Measurements from ENCODE around the gene PLEKHM2.

PLEKHM2 gene

GRCh38 chr1:15739745-15740144 is 55.6 kb downstream of the PLEKHM2 start:
- Histone ChIP-seq H3K36me3 (replicated peaks in 1 of 2; ENCODE audit: control insufficient read depth in 2 of 2, insufficient read depth in 2 of 2, low read length in 2 of 2) (peaks cover 0 to 7% of the 10 kb centered on the region in 2 donors), H3K27me3 (ENCODE audit: control insufficient read depth in 3 of 3, insufficient read depth in 3 of 3, low read depth in 1 of 3, low read length in 3 of 3) (peaks cover 0 to 6% (median 0%) of the 10 kb centered on the region in 3 experiments), H4K8ac (ENCODE audit: low read depth, low read length) (no peak overlapping the region), H2BK120ac (ENCODE audit: low read depth, low read length) (no peak overlapping the region), H2BK15ac (ENCODE audit: low read length) (no peak overlapping the region), H4K91ac (ENCODE audit: low read depth, low read length, poor library complexity) (no peak overlapping the region), H3K4me3 (ENCODE audit: low read length in 2 of 2) (no peak overlapping the region), H3K4me2 (ENCODE audit: insufficient read depth, low read length, poor library complexity, severe bottlenecking) (no peak overlapping the region), H3K4me1 (ENCODE audit: control insufficient read depth in 2 of 2, insufficient read depth in 1 of 2, low read depth in 1 of 2, low read length in 2 of 2) (peaks cover 2 to 11% of the 10 kb centered on the region in 2 donors), H2AFZ (ENCODE audit: low read length) (no peak overlapping the region), H2BK12ac (ENCODE audit: low read length) (no peak overlapping the region), H3K27ac (replicated peaks; ENCODE audit: low read length) (no peak overlapping the region), H2BK5ac (ENCODE audit: low read length) (no peak overlapping the region), H2AK5ac (ENCODE audit: low read depth, low read length) (no peak overlapping the region), H3K23ac (ENCODE audit: low read depth, low read length, poor library complexity) (no peak overlapping the region), H3K4ac (ENCODE audit: low read length) (no peak overlapping the region), H3K9me3 (replicated peaks in 1 of 2; ENCODE audit: control insufficient read depth in 2 of 2, insufficient read depth in 1 of 2, low read depth in 1 of 2, low read length in 2 of 2) (no peaks in the 10 kb centered on the region), H3K18ac (ENCODE audit: low read length) (no peak overlapping the region), H3K14ac (ENCODE audit: low read length) (no peak overlapping the region), H3K79me1 (ENCODE audit: low read depth, low read length) (peaks cover 6% of the 10 kb centered on the region), H3K9ac (ENCODE audit: low read depth, low read length, poor library complexity) (no peak overlapping the region)
- no CpG with 5 or more reads among the region's 7 CpGs for WGBS, 2 donors (ENCODE audit: extremely low coverage in 2 of 2, insufficient read length in 2 of 2, insufficient replicate concordance in 1 of 2)
- DNase-seq (ENCODE audit: low spot score) = no peak

- no CpG with 5 or more reads among the region's 27 CpGs for WGBS, 2 donors (ENCODE audit: extremely low coverage in 2 of 2, insufficient read length in 2 of 2, insufficient replicate concordance in 1 of 2)
- Histone ChIP-seq H2BK5ac (ENCODE audit: low read length) (peak overlapping the region; percentile 75), H3K9ac (ENCODE audit: low read depth, low read length, poor library complexity) (peak overlapping the region; percentile 9), H3K36me3 (replicated peaks in 1 of 2; ENCODE audit: control insufficient read depth in 2 of 2, insufficient read depth in 2 of 2, low read length in 2 of 2) (no peaks in the 10 kb centered on the region), H3K79me1 (ENCODE audit: low read depth, low read length) (peaks cover 4% of the 10 kb centered on the region), H2AK5ac (ENCODE audit: low read depth, low read length) (peak overlapping the region; percentile 47), H3K4me2 (ENCODE audit: insufficient read depth, low read length, poor library complexity, severe bottlenecking) (no peak overlapping the region), H4K91ac (ENCODE audit: low read depth, low read length, poor library complexity) (no peak overlapping the region), H4K8ac (ENCODE audit: low read depth, low read length) (no peak overlapping the region), H3K4me3 (ENCODE audit: low read length in 2 of 2) (no peak overlapping the region), H2BK120ac (ENCODE audit: low read depth, low read length) (no peak overlapping the region), H3K14ac (ENCODE audit: low read length) (peak overlapping the region; percentile 56), H2BK15ac (ENCODE audit: low read length) (peak overlapping the region; percentile 49), H3K9me3 (replicated peaks in 1 of 2; ENCODE audit: control insufficient read depth in 2 of 2, insufficient read depth in 1 of 2, low read depth in 1 of 2, low read length in 2 of 2) (no peaks in the 10 kb centered on the region), H3K18ac (ENCODE audit: low read length) (peak overlapping the region; percentile 92), H2AFZ (ENCODE audit: low read length) (peak overlapping the region; percentile 80), H3K4me1 (ENCODE audit: control insufficient read depth in 2 of 2, insufficient read depth in 1 of 2, low read depth in 1 of 2, low read length in 2 of 2) (peaks cover 2 to 7% of the 10 kb centered on the region in 2 donors), H3K23ac (ENCODE audit: low read depth, low read length, poor library complexity) (peak overlapping the region; percentile 65), H3K27me3 (ENCODE audit: control insufficient read depth in 3 of 3, insufficient read depth in 3 of 3, low read depth in 1 of 3, low read length in 3 of 3) (peaks cover 0 to 8% (median 0%) of the 10 kb centered on the region in 3 experiments), H2BK12ac (ENCODE audit: low read length) (peak overlapping the region; percentile 84), H3K27ac (replicated peaks; ENCODE audit: low read length) (no peak overlapping the region), H3K4ac (ENCODE audit: low read length) (no peak overlapping the region)
- no peak for DNase-seq (ENCODE audit: low spot score)
Measured at GRCh38 chr1:15740924-15741850, 57.1 kb downstream of the PLEKHM2 start.

- H4K91ac ChIP-seq (ENCODE audit: low read depth, low read length, poor library complexity) = no peak within 1 kb of the TSS
- no peaks in the 10 kb centered on the region for H3K36me3 ChIP-seq (replicated peaks in 1 of 2; ENCODE audit: control insufficient read depth in 2 of 2, insufficient read depth in 2 of 2, low read length in 2 of 2)
- no CpG with 5 or more reads among the region's 14 CpGs for WGBS, 2 donors (ENCODE audit: extremely low coverage in 2 of 2, insufficient read length in 2 of 2, insufficient replicate concordance in 1 of 2)
- peak within 1 kb of the TSS; percentile 87 for H2BK5ac ChIP-seq (ENCODE audit: low read length)
- peak within 1 kb of the TSS; percentile 92 for H3K18ac ChIP-seq (ENCODE audit: low read length)
- no peaks in the 10 kb centered on the region for H3K9me3 ChIP-seq (replicated peaks in 1 of 2; ENCODE audit: control insufficient read depth in 2 of 2, insufficient read depth in 1 of 2, low read depth in 1 of 2, low read length in 2 of 2)
- peak within 1 kb of the TSS; percentile 37 for H3K4ac ChIP-seq (ENCODE audit: low read length)
- peak within 1 kb of the TSS; percentile 49 for H2BK15ac ChIP-seq (ENCODE audit: low read length)
- H3K14ac ChIP-seq (ENCODE audit: low read length) = peak within 1 kb of the TSS; percentile 56
- H3K9ac ChIP-seq (ENCODE audit: low read depth, low read length, poor library complexity) = no peak within 1 kb of the TSS
- peak within 1 kb of the TSS; percentile 95 for H2AK5ac ChIP-seq (ENCODE audit: low read depth, low read length)
- H3K27me3 ChIP-seq (ENCODE audit: control insufficient read depth in 3 of 3, insufficient read depth in 3 of 3, low read depth in 1 of 3, low read length in 3 of 3) = peaks cover 0 to 12% (median 0%) of the 10 kb centered on the region in 3 experiments
- peak within 1 kb of the TSS; percentile 25 for H3K4me2 ChIP-seq (ENCODE audit: insufficient read depth, low read length, poor library complexity, severe bottlenecking)
- H4K8ac ChIP-seq (ENCODE audit: low read depth, low read length) = no peak within 1 kb of the TSS
- peak within 1 kb of the TSS; percentile 65 for H3K23ac ChIP-seq (ENCODE audit: low read depth, low read length, poor library complexity)
- no peak within 1 kb of the TSS for H3K27ac ChIP-seq (replicated peaks; ENCODE audit: low read length)
- peak within 1 kb of the TSS; percentile 84 for H2BK12ac ChIP-seq (ENCODE audit: low read length)
- H3K79me1 ChIP-seq (ENCODE audit: low read depth, low read length) = peaks cover 2% of the 10 kb centered on the region
- H2AFZ ChIP-seq (ENCODE audit: low read length) = peak within 1 kb of the TSS; percentile 80
- peaks cover 2 to 6% of the 10 kb centered on the region in 2 donors for H3K4me1 ChIP-seq (ENCODE audit: control insufficient read depth in 2 of 2, insufficient read depth in 1 of 2, low read depth in 1 of 2, low read length in 2 of 2)
- no peak within 1 kb of the TSS for H2BK120ac ChIP-seq (ENCODE audit: low read depth, low read length)
- no peak for DNase-seq (ENCODE audit: low spot score)
- H3K4me3 ChIP-seq (ENCODE audit: low read length in 2 of 2) = no peak within 1 kb of the TSS
Measured at GRCh38 chr1:15742339-15742801, 58.2 kb downstream of the PLEKHM2 start, which contains the start of gene TMEM82. Gene TMEM82 (plus strand): TSS chr1:15742499. CDS start chr1:15742560, 61 bp downstream.

DNA sequence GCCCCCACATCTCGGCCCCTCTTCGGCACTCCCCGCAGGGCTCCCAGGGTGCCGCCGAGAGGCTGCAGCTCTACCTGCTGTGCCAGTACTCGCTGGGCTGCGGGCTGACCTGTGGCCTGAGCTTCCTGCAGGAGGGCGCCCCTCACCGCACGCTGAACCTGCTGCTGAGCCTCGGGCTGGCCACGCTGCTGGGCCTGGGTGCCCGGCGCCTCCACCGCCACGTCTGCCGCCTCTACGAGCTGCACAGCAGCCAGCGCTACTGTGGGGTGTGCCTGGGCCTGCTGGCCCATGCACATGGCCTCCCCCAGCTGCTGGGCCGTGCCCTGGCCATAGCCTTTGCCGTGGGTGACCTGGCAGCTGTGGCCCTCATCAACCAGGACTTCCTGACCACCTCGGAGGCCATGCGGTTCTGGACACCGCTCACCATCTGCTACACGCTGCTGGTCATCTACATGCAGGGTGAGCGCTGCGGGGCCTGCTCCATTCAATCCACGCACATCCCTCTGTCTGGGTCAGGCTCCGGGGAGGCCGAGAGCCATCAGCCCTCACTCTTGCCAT is 60.1 kb downstream of the PLEKHM2 start:
- no peak for DNase-seq (ENCODE audit: low spot score)
- no peak overlapping the region for H4K8ac ChIP-seq (ENCODE audit: low read depth, low read length)

More for the DNA sequence above, 60.1 kb downstream of the PLEKHM2 start:
- Histone ChIP-seq H3K79me1 (ENCODE audit: low read depth, low read length) (peaks cover 2% of the 10 kb centered on the region), H2BK12ac (ENCODE audit: low read length) (peak overlapping the region; percentile 90), H3K4me2 (ENCODE audit: insufficient read depth, low read length, poor library complexity, severe bottlenecking) (no peak overlapping the region), H2AFZ (ENCODE audit: low read length) (peak overlapping the region; percentile 47), H3K18ac (ENCODE audit: low read length) (peak overlapping the region; percentile 65), H3K23ac (ENCODE audit: low read depth, low read length, poor library complexity) (peak overlapping the region; percentile 83), H3K9me3 (replicated peaks in 1 of 2; ENCODE audit: control insufficient read depth in 2 of 2, insufficient read depth in 1 of 2, low read depth in 1 of 2, low read length in 2 of 2) (no peaks in the 10 kb centered on the region), H3K36me3 (replicated peaks in 1 of 2; ENCODE audit: control insufficient read depth in 2 of 2, insufficient read depth in 2 of 2, low read length in 2 of 2) (no peaks in the 10 kb centered on the region), H2BK15ac (ENCODE audit: low read length) (peak overlapping the region; percentile 64), H3K4me1 (ENCODE audit: control insufficient read depth in 2 of 2, insufficient read depth in 1 of 2, low read depth in 1 of 2, low read length in 2 of 2) (peaks cover 0 to 6% of the 10 kb centered on the region in 2 donors), H3K14ac (ENCODE audit: low read length) (peak overlapping the region; percentile 71), H3K27ac (replicated peaks; ENCODE audit: low read length) (no peak overlapping the region), H3K27me3 (ENCODE audit: control insufficient read depth in 3 of 3, insufficient read depth in 3 of 3, low read depth in 1 of 3, low read length in 3 of 3) (peaks cover 0 to 12% (median 0%) of the 10 kb centered on the region in 3 experiments), H2AK5ac (ENCODE audit: low read depth, low read length) (peak overlapping the region; percentile 81), H2BK120ac (ENCODE audit: low read depth, low read length) (no peak overlapping the region), H2BK5ac (ENCODE audit: low read length) (peak overlapping the region; percentile 22), H3K4me3 (ENCODE audit: low read length in 2 of 2) (no peak overlapping the region), H3K4ac (ENCODE audit: low read length) (peak overlapping the region; percentile 84), H3K9ac (ENCODE audit: low read depth, low read length, poor library complexity) (peak overlapping the region; percentile 44), H4K91ac (ENCODE audit: low read depth, low read length, poor library complexity) (no peak overlapping the region)
- WGBS, 2 donors (ENCODE audit: extremely low coverage in 2 of 2, insufficient read length in 2 of 2, insufficient replicate concordance in 1 of 2) = no CpG with 5 or more reads among the region's 30 CpGs
